ENCODE data around the gene MMP15. TPM values are rescaled to one million over a fixed set of nuclear protein-coding genes. Genes with fewer than 3 reads are reported as not detected.

MMP15 gene
- total RNA-seq, 4 donors from 2014 or later, result 2.0 to 12.8 (median 8.0) TPM

- WGBS, 2 donors (ENCODE audit: low coverage in 1 of 2), result 100% methylated on average over 2 of the region's 10 CpGs; no CpG with 5 or more reads in 1 of the 2 donors
- Histone ChIP-seq H3K4me3 (no peak overlapping the region), H3K9me3 (no peaks in the 10 kb centered on the region), H3K36me3 (no peaks in the 10 kb centered on the region), H3K27ac (no peak overlapping the region), H3K27me3 (no peaks in the 10 kb centered on the region), H3K4me1 (peaks cover 0 to 6% (median 0%) of the 10 kb centered on the region in 3 donors)
- ATAC-seq, result no peak
- TF ChIP-seq CTCF (IDR thresholded peaks at IDR 0.05) (no peak), POLR2AphosphoS5 (IDR thresholded peaks at IDR 0.05) (no peak), EP300 (IDR thresholded peaks at IDR 0.05) (no peak), POLR2A (IDR thresholded peaks at IDR 0.05) (no peak)
Measured at GRCh38 chr16:58051821-58052603, 26.5 kb downstream of the MMP15 start.

GRCh38 chr16:58053682-58054005 is 28.1 kb downstream of the MMP15 start:
- H3K4me1 ChIP-seq, result peaks cover 0 to 6% (median 0%) of the 10 kb centered on the region in 3 donors
- ATAC-seq, result no peak
- no peaks in the 10 kb centered on the region for H3K9me3 ChIP-seq
- no peaks in the 10 kb centered on the region for H3K36me3 ChIP-seq
- 72 to 87% methylated on average over 3 to 5 of the region's 5 CpGs for WGBS, 2 donors (ENCODE audit: low coverage in 1 of 2)
- H3K4me3 ChIP-seq, result no peak overlapping the region
- no peaks in the 10 kb centered on the region for H3K27me3 ChIP-seq
- no peak overlapping the region for H3K27ac ChIP-seq
- TF ChIP-seq POLR2AphosphoS5 (IDR thresholded peaks at IDR 0.05) (no peak), POLR2A (IDR thresholded peaks at IDR 0.05) (no peak), EP300 (IDR thresholded peaks at IDR 0.05) (no peak), CTCF (IDR thresholded peaks at IDR 0.05) (no peak)

- no peak for ATAC-seq
- TF ChIP-seq EP300 (IDR thresholded peaks at IDR 0.05) (no peak), POLR2A (IDR thresholded peaks at IDR 0.05) (no peak), POLR2AphosphoS5 (IDR thresholded peaks at IDR 0.05) (no peak), CTCF (IDR thresholded peaks at IDR 0.05) (no peak)
- Histone ChIP-seq H3K27ac (no peak overlapping the region), H3K4me1 (no peaks in the 10 kb centered on the region), H3K36me3 (no peaks in the 10 kb centered on the region), H3K4me3 (no peak overlapping the region), H3K9me3 (no peaks in the 10 kb centered on the region), H3K27me3 (no peaks in the 10 kb centered on the region)
- 75 to 81% methylated on average over 10 of the region's 10 CpGs for WGBS, 2 donors (ENCODE audit: low coverage in 1 of 2)
Measured at GRCh38 chr16:58054289-58054688, 28.7 kb downstream of the MMP15 start.

- H3K4me3 ChIP-seq, result no peak overlapping the region
- ATAC-seq, result no peak
- WGBS, 2 donors (ENCODE audit: low coverage in 1 of 2), result 58 to 71% methylated on average over 4 to 5 of the region's 5 CpGs
- H3K36me3 ChIP-seq, result no peaks in the 10 kb centered on the region
- H3K27ac ChIP-seq, result no peak overlapping the region
- H3K27me3 ChIP-seq, result no peaks in the 10 kb centered on the region
- H3K9me3 ChIP-seq, result no peaks in the 10 kb centered on the region
- no peak for TF ChIP-seq EP300 (IDR thresholded peaks at IDR 0.05)
- no peak for TF ChIP-seq CTCF (IDR thresholded peaks at IDR 0.05)
- TF ChIP-seq POLR2AphosphoS5 (IDR thresholded peaks at IDR 0.05), result no peak
- H3K4me1 ChIP-seq, result no peaks in the 10 kb centered on the region
Measured at GRCh38 chr16:58056580-58056979, 31.0 kb downstream of the MMP15 start.

- Histone ChIP-seq H3K9me3 (no peaks in the 10 kb centered on the region), H3K36me3 (no peaks in the 10 kb centered on the region), H3K4me1 (no peaks in the 10 kb centered on the region), H3K27ac (no peak overlapping the region), H3K27me3 (no peaks in the 10 kb centered on the region), H3K4me3 (no peak overlapping the region)
- no peak for TF ChIP-seq POLR2AphosphoS5 (IDR thresholded peaks at IDR 0.05)
- no peak for TF ChIP-seq POLR2A (IDR thresholded peaks at IDR 0.05)
- TF ChIP-seq CTCF (IDR thresholded peaks at IDR 0.05), result no peak
- TF ChIP-seq EP300 (IDR thresholded peaks at IDR 0.05), result no peak
- ATAC-seq, result no peak
- WGBS, 2 donors (ENCODE audit: low coverage in 1 of 2), result 80% methylated on average over 1 of the region's 5 CpGs; no CpG with 5 or more reads in 1 of the 2 donors
Measured at GRCh38 chr16:58057121-58057520, 31.6 kb downstream of the MMP15 start.
